ENCODE measurements around the gene GTPBP4. TPM values are rescaled to one million over a fixed set of nuclear protein-coding genes. Genes with fewer than 3 reads are reported as not detected.

Gene GTPBP4
- total and polyA plus RNA-seq, 2 of the 13 experiments (the other 11 are each of a cell fraction or from before 2014, with no cell fraction given): 24.1 to 85.5 TPM

DNA sequence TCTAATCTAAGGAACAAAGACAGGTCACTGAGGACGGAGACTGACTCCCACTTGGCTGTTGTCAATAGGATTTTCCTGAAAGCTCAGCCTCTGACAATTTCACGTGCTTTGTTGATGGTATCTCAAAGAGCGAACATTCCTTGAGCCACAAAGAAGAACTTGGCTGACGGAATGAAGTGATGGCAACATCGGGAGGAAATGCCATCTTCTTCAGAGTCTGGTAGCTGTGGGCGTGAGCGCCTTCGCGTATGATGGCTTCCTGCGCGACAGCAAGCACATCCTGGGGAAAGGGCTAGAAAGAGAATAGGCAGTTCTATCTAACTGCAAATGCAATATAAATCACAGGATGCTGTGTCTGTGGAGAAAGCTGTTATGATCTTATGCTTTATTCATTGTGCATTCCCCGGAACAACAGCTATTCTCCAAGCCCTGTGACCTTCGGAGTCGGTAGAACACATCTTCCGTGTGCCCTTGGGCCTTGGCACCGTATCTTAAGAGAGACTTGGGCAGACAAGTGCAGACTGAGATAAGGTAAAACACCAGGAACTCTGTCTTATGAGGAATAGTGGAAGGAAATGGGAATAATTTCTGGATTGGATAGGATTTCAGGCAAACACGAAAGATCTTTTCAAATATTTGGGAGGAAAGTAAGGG lies 19.6 kb upstream of the GTPBP4 start:
- Histone ChIP-seq H3K9me3 (ENCODE audit: low read length) (no peaks in the 10 kb centered on the region), H3K9ac (ENCODE audit: insufficient read depth, low read depth, low read length) (no peak overlapping the region), H3K79me2 (ENCODE audit: insufficient read depth, low read length) (no peaks in the 10 kb centered on the region), H2AFZ (ENCODE audit: low read length) (no peak overlapping the region), H3K4me2 (ENCODE audit: low read depth, low read length) (no peak overlapping the region), H4K20me1 (ENCODE audit: insufficient read depth, low read length) (no peaks in the 10 kb centered on the region), H3K27ac (ENCODE audit: extremely low read length, insufficient read depth, low read length) (no peak overlapping the region), H3K27me3 (ENCODE audit: control insufficient read depth in 1 of 2, insufficient read depth in 2 of 2, low read length in 2 of 2) (peaks cover 1 to 44% of the 10 kb centered on the region in 2 experiments; a peak in 4 of 5 replicates), H3K4me1 (ENCODE audit: insufficient read depth, low read length) (peaks cover 73% of the 10 kb centered on the region), H3K36me3 (replicated peaks in 1 of 2; ENCODE audit: control insufficient read depth in 1 of 2, insufficient read depth in 2 of 2, low read length in 2 of 2) (no peaks in the 10 kb centered on the region), H3K4me3 (replicated peaks in 1 of 3; ENCODE audit: insufficient read depth in 1 of 3, low read depth in 2 of 3, low read length in 3 of 3) (no peak overlapping the region)
- DNase-seq (ENCODE audit: low spot score) (no peak), ATAC-seq (no peak), FAIRE-seq (no peak)
- in situ Hi-C loops (cut with HindIII; ENCODE audit: extremely low pct_ligation_motif_present, low pct_unique_long_range_greater_than_20kb): no loop called here
- CTCF ChIA-PET (ENCODE audit: low intra/inter-chr PET ratio, low total read pairs): no interaction called here
- no TSS peak for BruUV-seq (replicated peaks)
- TF ChIP-seq FOXC1 (CRISPR knock-in tag; IDR thresholded peaks at IDR 0.05; ENCODE audit: borderline replicate concordance) (no peak), IKZF4 (CRISPR knock-in tag; IDR thresholded peaks at IDR 0.05; ENCODE audit: borderline replicate concordance, low read depth, not compliant biosample characterization) (no peak), ONECUT2 (CRISPR knock-in tag; IDR thresholded peaks at IDR 0.05) (no peak), EHMT2 (IDR thresholded peaks at IDR 0.05; ENCODE audit: borderline replicate concordance, low read depth, low read length) (no peak), CBFB (CRISPR knock-in tag; IDR thresholded peaks at IDR 0.05) (no peak), ZNF343 (CRISPR knock-in tag; IDR thresholded peaks at IDR 0.05) (no peak), HNRNPLL (IDR thresholded peaks at IDR 0.05; ENCODE audit: low read depth, low read length, poor library complexity, severe bottlenecking) (no peak), RAD21 (CRISPR knock-in tag; IDR thresholded peaks at IDR 0.05) (no peak), MIER3 (CRISPR knock-in tag; IDR thresholded peaks at IDR 0.05; ENCODE audit: borderline replicate concordance) (no peak), ZNF224 (CRISPR knock-in tag; IDR thresholded peaks at IDR 0.05) (no peak), U2AF2 (IDR thresholded peaks at IDR 0.05; ENCODE audit: low read depth, low read length) (no peak), ZNF30 (CRISPR knock-in tag; IDR thresholded peaks at IDR 0.05) (no peak), FIP1L1 (IDR thresholded peaks at IDR 0.05; ENCODE audit: borderline replicate concordance, insufficient read depth, low read depth, low read length) (no peak), TBL1XR1 (IDR thresholded peaks at IDR 0.05; ENCODE audit: borderline replicate concordance, low read length, partially characterized antibody) (no peak), ZNF672 (CRISPR knock-in tag; IDR thresholded peaks at IDR 0.05) (no peak)
- TF ChIP-seq, protein P1, sequence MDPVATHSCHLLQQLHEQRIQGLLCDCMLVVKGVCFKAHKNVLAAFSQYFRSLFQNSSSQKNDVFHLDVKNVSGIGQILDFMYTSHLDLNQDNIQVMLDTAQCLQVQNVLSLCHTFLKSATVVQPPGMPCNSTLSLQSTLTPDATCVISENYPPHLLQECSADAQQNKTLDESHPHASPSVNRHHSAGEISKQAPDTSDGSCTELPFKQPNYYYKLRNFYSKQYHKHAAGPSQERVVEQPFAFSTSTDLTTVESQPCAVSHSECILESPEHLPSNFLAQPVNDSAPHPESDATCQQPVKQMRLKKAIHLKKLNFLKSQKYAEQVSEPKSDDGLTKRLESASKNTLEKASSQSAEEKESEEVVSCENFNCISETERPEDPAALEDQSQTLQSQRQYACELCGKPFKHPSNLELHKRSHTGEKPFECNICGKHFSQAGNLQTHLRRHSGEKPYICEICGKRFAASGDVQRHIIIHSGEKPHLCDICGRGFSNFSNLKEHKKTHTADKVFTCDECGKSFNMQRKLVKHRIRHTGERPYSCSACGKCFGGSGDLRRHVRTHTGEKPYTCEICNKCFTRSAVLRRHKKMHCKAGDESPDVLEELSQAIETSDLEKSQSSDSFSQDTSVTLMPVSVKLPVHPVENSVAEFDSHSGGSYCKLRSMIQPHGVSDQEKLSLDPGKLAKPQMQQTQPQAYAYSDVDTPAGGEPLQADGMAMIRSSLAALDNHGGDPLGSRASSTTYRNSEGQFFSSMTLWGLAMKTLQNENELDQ (CRISPR knock-in tag; IDR thresholded peaks at IDR 0.05; ENCODE audit: borderline replicate concordance): no peak
- TF ChIP-seq, protein P2, sequence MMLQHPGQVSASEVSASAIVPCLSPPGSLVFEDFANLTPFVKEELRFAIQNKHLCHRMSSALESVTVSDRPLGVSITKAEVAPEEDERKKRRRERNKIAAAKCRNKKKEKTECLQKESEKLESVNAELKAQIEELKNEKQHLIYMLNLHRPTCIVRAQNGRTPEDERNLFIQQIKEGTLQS (CRISPR knock-in tag; IDR thresholded peaks at IDR 0.05): no peak
- 77% methylated on average over 17 of the region's 17 CpGs for WGBS (ENCODE audit: low lambda C conversion rate)
- POLR2A ChIA-PET: no interaction called here
- intact Hi-C loops (cut with micrococcal nuclease; ENCODE audit: unreplicated experiment): no loop called here

Measured in HepG2 (cell line).